HFFc6 (cell line): ENCODE measurements around the gene GAMT. TPM values are rescaled to one million over a fixed set of nuclear protein-coding genes. Genes with fewer than 3 reads are reported as not detected.
"Not testable (repeated sequence)": the region's sequence is repeated elsewhere in the genome, so short reads cannot be mapped to it uniquely, and the experiment has no call there.

Source experiments
- DNase-seq: peaks from one replicate; pipeline ENCODE4 v3.0.0-alpha.2; 2018
- H3K27ac Mint-ChIP-seq: 2 replicates; pipeline ENCODE4 v1.8.0; 2020; ENCODE audit warnings: mild to moderate bottlenecking, mixed read lengths
- H3K27me3 Mint-ChIP-seq: 2 replicates; pipeline ENCODE4 v1.8.0; 2021; ENCODE audit warnings: mild to moderate bottlenecking, moderate library complexity, mixed read lengths; ENCODE audit not compliant: insufficient read depth
- H3K36me3 Mint-ChIP-seq: 2 replicates; pipeline ENCODE4 v1.8.0; 2021; ENCODE audit warnings: low read depth, mixed read lengths
- H3K4me1 Mint-ChIP-seq: 2 replicates; pipeline ENCODE4 v1.8.0; 2020; ENCODE audit warnings: low read depth, mixed read lengths
- H3K4me3 Mint-ChIP-seq: 2 replicates; pipeline ENCODE4 v1.8.0; 2020; ENCODE audit warnings: mild to moderate bottlenecking, moderate library complexity, mixed read lengths
- H3K9me3 Mint-ChIP-seq: 2 replicates; pipeline ENCODE4 v1.8.0; 2020; ENCODE audit warnings: mild to moderate bottlenecking, mixed read lengths
- CTCF ChIP-seq: fragments of 200-600 bp; sonication (generic); IDR thresholded peaks from 2 replicates; pipeline ENCODE4 v1.5.0; 2021; ENCODE audit warnings: antibody characterized with exemption, mild to moderate bottlenecking
- total RNA-seq, 6 experiments: library from RNA; stranded (reverse); fragmentation: NEBNext Ultra II Directional; extraction: Animal tissue kit (Norgen Biotek cat#: 25700); gene quantifications; 2 replicates in 1 of 6; 3 replicates in 5 of 6; pipeline ENCODE4 v1.2.3, GENCODE V29; 2021

GAMT gene
- total RNA-seq, 6 experiments from 2014 or later = 55.2 to 71.3 (median 67.7) TPM

- H3K9me3 Mint-ChIP-seq = no peaks in the 10 kb centered on the region
- peaks cover 30% of the 10 kb centered on the region for H3K36me3 Mint-ChIP-seq
- TF ChIP-seq CTCF = no peak
- no peak for DNase-seq
- H3K4me1 Mint-ChIP-seq = peaks cover 23% of the 10 kb centered on the region
- H3K4me3 Mint-ChIP-seq = peak overlapping the region; percentile 96; the same call in 1 of the 2 replicates
- peak overlapping the region; percentile 13; the same call in 1 of the 2 replicates for H3K27ac Mint-ChIP-seq
- peaks cover 21% of the 10 kb centered on the region for H3K27me3 Mint-ChIP-seq
Observed at GRCh38 chr19:1441022-1441426, 39.7 kb upstream of the GAMT start.

DNA sequence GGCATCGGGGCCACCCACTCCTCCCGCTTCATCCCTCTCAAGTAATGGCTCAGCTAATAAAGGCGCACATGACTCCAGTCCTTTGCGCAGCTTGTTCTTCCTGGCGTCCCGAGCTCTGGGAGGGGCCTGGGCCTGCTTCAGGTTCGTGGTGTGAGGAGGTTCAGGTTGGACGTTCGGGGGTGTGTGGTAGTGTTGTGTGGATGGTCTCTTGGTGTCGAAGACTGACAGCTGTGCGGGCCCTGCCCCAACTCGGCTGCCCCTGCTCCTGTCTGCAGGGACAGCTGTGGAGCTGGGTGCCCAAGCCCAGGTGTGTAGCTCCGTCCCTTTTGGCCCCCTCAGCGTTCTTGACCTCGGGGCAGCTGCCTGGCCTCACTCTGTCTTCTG is 39.1 kb upstream of the GAMT start:
- TF ChIP-seq CTCF = no peak
- Mint-ChIP-seq H3K9me3 (no peaks in the 10 kb centered on the region), H3K4me3 (peak overlapping the region; percentile 96), H3K27ac (peak overlapping the region; percentile 40; the same call in 1 of the 2 replicates), H3K27me3 (peaks cover 21% of the 10 kb centered on the region), H3K36me3 (peaks cover 30% of the 10 kb centered on the region), H3K4me1 (peaks cover 23% of the 10 kb centered on the region)
- no peak for DNase-seq

GRCh38 chr19:1439525-1440417 is 38.4 kb upstream of the GAMT start:
- H3K36me3 Mint-ChIP-seq = peaks cover 30% of the 10 kb centered on the region
- H3K27me3 Mint-ChIP-seq = peaks cover 21% of the 10 kb centered on the region
- DNase-seq = peak; percentile 48
- peaks cover 23% of the 10 kb centered on the region for H3K4me1 Mint-ChIP-seq
- peak overlapping the region; percentile 96 for H3K4me3 Mint-ChIP-seq
- H3K27ac Mint-ChIP-seq = peak overlapping the region; percentile 99
- H3K9me3 Mint-ChIP-seq = not testable (repeated sequence)

DNA sequence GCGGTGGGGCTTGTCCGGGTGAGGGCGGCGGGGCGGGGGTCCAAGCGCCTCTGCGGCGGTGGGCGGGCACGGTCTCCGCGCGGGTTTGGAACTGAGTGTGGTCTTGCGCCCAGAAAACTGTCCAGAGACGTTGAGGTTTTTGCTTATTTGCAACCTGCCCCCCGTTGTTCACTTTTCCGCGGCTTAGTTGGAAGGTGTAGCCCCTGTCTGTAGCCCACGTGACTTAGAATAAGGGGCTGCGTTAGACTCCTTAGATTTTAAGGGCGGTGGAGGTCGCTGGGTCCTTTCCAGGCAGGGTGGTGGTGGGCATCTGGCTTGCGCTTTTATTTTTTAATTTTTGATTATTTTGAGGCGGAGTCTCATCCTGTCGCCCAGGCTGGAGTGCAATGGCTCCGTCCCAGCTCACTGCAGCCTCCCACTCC is 37.6 kb upstream of the GAMT start:
- Mint-ChIP-seq H3K27me3 (peaks cover 18% of the 10 kb centered on the region), H3K9me3 (no peaks in the 10 kb centered on the region), H3K27ac (peak overlapping the region; percentile 99), H3K36me3 (peaks cover 30% of the 10 kb centered on the region), H3K4me1 (peaks cover 23% of the 10 kb centered on the region), H3K4me3 (peak overlapping the region; percentile 96)
- TF ChIP-seq CTCF = no peak
- no peak for DNase-seq

GRCh38 chr19:1438035-1438932 is 36.9 kb upstream of the GAMT start, which contains the start of gene RPS15:
Gene RPS15, plus strand, starts transcription at chr19:1438396. Its CDS starts 30 bp downstream, at chr19:1438426.
- Mint-ChIP-seq H3K4me3 (peak within 1 kb of the TSS; percentile 96), H3K4me1 (peaks cover 23% of the 10 kb centered on the region), H3K36me3 (peaks cover 30% of the 10 kb centered on the region), H3K9me3 (no peaks in the 10 kb centered on the region), H3K27ac (peak within 1 kb of the TSS; percentile 99), H3K27me3 (peaks cover 18% of the 10 kb centered on the region)
- peak; percentile 92 for DNase-seq
- peak; percentile 94 for TF ChIP-seq CTCF
